NCI-H2196 (cell line): ENCODE measurements around the gene MAMLD1.
A peak's percentile ranks its signal among the peaks of the same experiment; 100 is the strongest.

Experiments
- DNase-seq: peaks from one replicate; lab custom pipeline; 2025; ENCODE audit not compliant: unreplicated experiment; lab: John Stamatoyannopoulos, UW

The MAMLD1 gene

DNA sequence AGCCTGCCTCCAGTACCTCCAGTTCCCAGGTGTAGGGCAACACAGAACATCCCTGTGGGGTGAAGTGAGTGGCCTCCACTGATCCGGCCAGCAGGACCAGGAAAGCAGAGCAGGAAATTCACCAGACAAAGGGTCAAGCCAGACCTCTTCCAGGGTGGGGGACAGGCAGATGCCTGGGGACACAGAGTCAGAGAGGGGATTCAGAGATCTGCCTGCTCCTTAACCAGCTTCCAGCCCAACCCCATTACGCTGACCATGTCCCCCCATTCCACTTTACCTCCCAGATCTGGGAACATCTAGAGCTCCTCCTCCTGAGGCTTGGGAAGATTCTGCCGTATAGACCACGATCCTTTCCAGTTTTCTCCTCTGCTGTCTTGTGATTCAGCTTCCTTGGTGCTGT lies 132.4 kb downstream of the MAMLD1 start:
- DNase-seq = no peak

DNA sequence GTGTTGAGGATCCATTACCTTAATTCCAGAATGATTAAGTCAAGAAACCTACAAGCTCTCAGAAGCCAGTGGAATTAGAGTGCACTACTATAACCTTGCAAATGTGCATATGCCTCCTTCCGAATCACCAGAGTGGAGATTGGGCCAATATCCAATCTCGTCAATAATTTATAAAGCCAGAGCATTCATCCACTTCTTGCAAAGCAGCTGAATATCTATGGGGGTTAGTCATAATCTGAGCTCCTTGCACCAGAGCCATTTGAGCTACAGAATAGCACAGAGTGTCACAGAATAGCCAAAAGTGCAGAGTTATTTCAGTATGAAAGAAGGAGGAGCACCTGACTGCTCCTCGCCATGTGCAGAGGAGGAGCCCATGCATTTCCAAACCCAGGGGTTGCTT lies 136.1 kb downstream of the MAMLD1 start:
- no peak for DNase-seq

GRCh38 chrX:150502091-150502490 lies 139.0 kb downstream of the MAMLD1 start:
- DNase-seq = no peak

DNA sequence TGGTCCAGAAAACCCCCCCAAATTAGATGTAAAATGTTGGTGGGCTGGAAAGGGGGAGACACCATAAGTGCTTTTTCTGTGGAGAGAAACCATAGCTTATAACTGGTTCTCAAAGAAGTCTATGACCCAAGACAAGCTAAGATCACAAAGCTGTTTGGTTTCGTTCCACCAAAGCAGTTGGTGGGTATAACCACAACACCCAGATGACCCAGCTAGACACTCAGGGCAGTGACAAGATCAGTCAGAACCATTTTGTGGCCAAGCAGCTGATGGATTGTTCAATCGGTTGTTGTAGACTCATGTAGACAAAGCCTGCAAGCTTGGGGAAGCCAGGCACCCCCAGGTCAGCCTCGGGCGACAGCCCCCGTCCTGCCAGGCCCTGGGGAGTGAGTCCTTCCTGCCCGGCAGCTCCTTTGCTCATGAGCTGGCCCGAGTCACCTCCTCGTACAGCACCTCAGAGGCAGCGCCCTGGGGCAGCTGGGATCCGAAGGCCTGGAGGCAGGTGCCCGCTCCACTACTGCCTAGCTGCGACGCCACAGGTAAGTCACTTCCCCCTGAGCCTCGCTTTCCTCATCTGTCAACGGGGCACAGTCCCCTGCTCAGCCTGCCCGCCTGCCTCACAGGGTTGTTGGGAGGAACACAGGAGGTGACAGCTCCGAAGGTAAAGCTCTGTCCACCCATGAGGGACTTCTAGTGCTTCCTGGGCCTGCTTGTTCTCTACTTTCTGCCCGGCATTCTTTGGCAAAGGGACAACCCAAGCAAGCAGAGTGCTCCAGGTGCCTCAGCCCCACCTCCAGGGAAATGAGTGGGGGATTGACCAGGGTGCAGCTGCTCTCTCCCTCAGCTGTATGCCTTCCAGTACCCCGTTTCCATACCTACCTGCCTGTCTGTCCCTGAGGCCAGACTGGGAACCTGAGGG lies 140.1 kb downstream of the MAMLD1 start:
- DNase-seq = peak; percentile 5

DNA sequence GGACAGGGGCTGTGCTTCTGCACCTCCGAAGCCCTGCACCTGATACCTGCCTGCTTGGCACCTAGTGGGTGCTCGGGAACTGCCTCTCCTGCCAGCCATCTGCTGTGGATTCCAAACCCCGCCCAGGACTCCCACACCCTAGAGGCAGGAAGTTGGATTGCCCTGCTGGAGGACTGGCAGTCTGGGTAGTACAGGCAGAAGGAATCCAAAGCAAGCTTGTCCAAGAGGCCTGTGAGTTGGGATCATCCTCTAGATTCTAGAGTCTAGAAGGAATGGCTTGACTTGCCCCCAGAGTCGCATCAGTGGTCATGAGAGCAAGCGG lies 140.7 kb downstream of the MAMLD1 start:
- DNase-seq = peak; percentile 5

DNA sequence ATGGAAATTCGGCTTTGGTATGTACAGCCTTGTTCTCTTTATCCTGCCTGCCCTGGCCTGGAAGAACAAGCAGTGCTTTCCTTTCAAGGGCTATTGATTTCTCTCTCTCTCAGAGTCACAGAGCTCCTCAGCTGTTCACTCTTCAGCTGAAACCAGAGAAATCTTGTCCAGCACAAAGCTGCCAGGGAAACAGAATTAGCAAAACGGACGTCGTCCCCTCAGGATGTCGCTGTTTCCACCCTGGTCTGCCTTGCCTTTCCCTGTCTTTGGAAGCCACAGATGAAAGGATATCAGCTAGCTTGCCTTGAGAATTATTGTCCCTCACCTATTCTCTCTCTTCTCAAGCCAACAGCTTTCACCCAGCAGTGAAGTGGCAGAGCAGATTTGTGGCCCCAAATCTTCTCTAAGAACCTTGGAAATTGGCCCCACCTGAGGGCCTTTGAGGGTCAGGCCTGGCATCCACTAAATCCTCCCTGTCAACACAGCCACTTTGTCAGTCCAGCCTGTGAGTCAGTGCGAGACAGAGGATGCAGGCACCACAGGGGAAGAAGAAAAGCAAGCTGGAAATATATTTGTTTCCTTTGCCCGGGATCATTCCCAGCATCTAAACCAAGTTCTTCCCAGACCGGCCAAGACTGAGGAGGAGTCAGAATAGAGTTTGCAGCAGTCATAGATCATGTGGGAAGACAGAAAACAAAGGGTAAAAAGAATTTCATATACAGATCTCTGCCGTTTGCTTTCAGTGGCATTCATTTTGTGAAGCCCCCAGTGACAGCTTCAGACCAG lies 141.5 kb downstream of the MAMLD1 start:
- no peak for DNase-seq

- no peak for DNase-seq
Observed at GRCh38 chrX:150506020-150506419, 142.9 kb downstream of the MAMLD1 start.

GRCh38 chrX:150506486-150506885 lies 143.4 kb downstream of the MAMLD1 start:
- DNase-seq = peak; percentile 1

GRCh38 chrX:150507251-150507856 lies 144.2 kb downstream of the MAMLD1 start:
- no peak for DNase-seq

DNA sequence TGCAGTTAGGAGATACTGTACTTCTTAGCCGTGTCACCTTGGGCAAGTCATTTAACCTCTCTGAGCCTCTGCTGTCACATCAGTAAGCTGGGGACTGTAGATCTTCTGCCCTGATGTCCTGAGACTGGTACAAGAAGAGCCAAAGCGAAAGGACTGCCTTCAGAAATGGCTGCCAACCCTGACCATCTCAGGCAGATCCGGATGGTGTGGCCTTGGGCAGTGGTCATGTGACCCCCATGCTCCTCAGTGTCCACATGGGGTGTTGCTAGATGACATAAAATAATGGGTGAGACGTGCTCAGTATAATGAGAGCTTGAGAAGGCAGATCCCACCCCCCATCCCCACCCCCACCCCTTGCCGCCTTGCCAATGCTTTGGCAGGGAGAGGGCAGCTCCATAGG lies 144.9 kb downstream of the MAMLD1 start:
- DNase-seq = peak; percentile 30

GRCh38 chrX:150508451-150509367 lies 145.6 kb downstream of the MAMLD1 start:
- peak; percentile 38 for DNase-seq

DNA sequence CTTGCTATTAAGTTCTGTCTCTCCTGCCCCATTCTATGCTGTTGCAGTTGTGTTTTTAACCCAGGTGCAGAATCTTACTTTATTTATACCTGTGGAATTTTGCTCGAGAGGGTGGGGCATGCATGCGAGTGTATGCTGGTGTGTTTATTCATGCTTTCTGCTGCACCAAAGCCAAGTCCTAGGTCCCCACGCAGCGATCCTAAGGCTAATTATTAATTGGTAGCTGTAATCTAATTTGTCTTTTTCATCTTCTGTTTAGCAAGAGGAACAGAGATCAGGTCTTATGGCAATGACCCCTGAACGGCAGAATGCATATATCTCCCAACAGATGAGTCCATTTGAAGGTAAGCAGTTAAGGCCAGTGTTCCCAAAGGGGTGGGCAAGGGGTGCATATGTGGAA lies 146.6 kb downstream of the MAMLD1 start:
- no peak for DNase-seq

- DNase-seq = peak; percentile 18
Observed at GRCh38 chrX:150512461-150512901, 149.4 kb downstream of the MAMLD1 start.

DNA sequence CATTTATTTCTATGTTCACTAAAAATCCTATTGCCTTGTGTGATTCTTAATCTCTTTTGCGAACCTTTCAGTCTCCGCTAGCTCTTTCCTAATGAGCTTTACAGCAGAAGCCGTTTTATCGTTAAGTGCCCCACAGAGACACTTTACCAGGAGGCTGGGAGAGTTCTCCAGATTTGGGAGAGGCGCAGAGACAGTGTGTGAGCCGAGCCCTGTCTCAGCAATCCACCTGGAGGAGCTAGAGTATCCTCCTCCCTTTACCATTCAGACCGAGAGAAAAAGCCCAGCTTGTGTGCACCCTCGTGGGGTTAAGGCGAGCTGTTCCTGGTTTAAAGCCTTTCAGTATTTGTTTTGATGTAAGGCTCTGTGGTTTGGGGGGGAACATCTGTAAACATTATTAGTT lies 150.4 kb downstream of the MAMLD1 start:
- no peak for DNase-seq

GRCh38 chrX:150514462-150514861 lies 151.3 kb downstream of the MAMLD1 start:
- DNase-seq = no peak

DNA sequence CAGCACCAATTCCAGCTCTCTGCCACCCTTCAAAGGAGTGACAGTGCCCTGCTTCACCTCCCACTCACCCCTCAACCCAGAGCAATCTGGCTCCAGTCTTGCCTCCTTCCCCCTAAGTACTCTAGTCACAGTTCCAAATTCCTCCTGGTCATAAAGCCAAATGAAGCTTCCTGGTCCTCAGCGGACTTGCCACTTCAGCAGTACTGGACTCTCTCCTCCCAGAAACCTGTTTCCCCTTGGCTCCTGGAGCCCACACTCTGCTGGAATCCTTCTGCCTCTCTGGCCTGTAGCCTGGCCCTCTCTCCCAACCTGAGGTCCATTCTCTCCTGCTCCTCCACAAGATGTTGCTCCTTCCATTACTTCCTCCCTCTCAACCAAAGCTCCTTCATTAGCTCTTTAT lies 152.7 kb downstream of the MAMLD1 start:
- DNase-seq = no peak

GRCh38 chrX:150517303-150517910 lies 154.3 kb downstream of the MAMLD1 start:
- DNase-seq = no peak

DNA sequence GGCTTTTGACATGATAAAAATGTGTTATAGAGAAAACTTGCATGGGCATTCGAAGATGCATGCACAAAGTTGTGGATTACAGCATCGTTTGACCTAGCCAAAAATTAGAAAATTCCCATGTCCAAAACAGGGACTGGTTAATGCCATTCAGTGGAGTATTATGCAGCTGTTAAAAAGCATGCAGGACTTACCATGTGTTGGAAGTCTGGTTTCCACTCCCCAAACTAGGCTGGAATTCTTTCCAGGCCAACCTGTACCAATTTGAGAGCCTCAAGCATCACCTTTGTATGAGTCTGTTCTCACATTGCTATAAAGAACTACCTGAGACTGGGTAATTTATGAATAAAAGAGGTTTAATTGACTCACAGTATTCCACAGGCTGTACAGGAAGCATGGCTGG lies 159.4 kb downstream of the MAMLD1 start:
- no peak for DNase-seq

DNA sequence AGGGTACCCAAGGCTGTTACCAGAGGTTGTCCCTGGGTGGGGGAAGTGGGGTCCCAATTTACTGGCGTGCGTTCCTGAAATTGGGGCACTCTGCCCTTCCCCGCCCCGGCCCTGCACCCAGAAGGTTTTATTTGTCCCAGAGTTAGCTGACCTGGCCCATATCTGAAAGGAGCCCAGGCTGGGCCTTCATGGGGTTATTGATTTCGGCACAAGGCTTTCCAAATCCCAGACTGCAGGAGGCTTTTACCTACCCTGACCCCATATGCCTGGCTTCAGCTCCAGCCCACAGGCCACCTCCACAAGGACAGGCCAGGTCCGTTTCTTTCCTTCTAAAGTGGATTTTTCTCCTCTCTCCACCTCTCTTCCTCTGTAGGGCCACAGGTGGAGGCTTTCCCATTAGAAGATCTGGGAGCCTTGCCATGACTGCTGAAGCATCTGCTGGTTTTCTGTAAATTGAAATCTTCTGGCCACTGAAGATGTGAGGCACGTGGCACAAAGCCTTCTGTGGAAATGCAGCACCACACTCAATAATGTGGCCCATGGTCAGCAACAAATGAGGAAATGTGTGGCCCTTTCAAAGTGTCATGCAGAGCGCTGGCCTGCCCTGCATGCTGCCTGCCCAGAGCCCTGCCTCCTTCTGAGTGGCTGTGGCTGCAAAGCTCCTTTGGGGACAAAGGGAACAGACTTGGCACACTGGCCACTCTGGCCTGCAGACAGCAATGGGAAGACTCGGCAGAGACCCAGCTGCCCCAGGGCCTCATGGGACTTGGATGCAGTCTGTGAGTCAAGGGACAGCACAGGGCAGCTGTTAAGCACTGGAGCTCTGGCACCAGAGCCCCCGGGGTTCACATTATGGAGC lies 162.2 kb downstream of the MAMLD1 start:
- no peak for DNase-seq
